Activated B cell treated with CpG ODN at 0.5 μM for 24 hours (primary cell): ENCODE results near the gene PPIL3. TPM values are rescaled to one million over a fixed set of nuclear protein-coding genes. Genes with fewer than 3 reads are reported as not detected.

Experiments
- ATAC-seq: fragments of 200-7000 bp; cut with Tn5 transposase; one replicate; pipeline ENCODE4 v1.10.0; 2021; ENCODE audit warnings: low read depth, mild to moderate bottlenecking, moderate library complexity
- CTCF ChIA-PET: fragments of 350-600 bp; sonication (Branson Sonifier 250); formaldehyde crosslinking; loops from one replicate; lab custom pipeline; 2021; ENCODE audit warnings: antibody characterized with exemption; lab: Charles Lee
- POLR2A ChIA-PET: fragments of 350-600 bp; sonication (Branson Sonifier 250); formaldehyde crosslinking; loops from one replicate; lab custom pipeline; 2021; ENCODE audit warnings: antibody characterized with exemption; lab: Charles Lee
- DNase-seq: peaks from one replicate; pipeline ENCODE4 v3.0.0; 2022
- H3K27ac Mint-ChIP-seq: one replicate; pipeline ENCODE4 v1.8.0; 2020; ENCODE audit warnings: mixed read lengths
- H3K27me3 Mint-ChIP-seq: one replicate; pipeline ENCODE4 v1.8.0; 2021; ENCODE audit warnings: mixed read lengths
- H3K36me3 Mint-ChIP-seq: one replicate; pipeline ENCODE4 v1.8.0; 2021; ENCODE audit warnings: low read depth, mixed read lengths
- H3K4me1 Mint-ChIP-seq: one replicate; pipeline ENCODE4 v1.8.0; 2021; ENCODE audit warnings: mixed read lengths
- H3K4me3 Mint-ChIP-seq: one replicate; pipeline ENCODE4 v1.8.0; 2020; ENCODE audit warnings: mild to moderate bottlenecking, mixed read lengths
- H3K9me3 Mint-ChIP-seq: one replicate; pipeline ENCODE4 v1.8.0; 2020; ENCODE audit warnings: mixed read lengths
- CTCF ChIP-seq: fragments of 200-600 bp; IDR thresholded peaks from one replicate; pipeline ENCODE4 v1.8.0; 2022; ENCODE audit warnings: antibody characterized with exemption, mild to moderate bottlenecking
- intact Hi-C: fragments of 100-400 bp; cut with micrococcal nuclease; formaldehyde crosslinking; loops from one replicate; pipeline ENCODE4 v1.15.1; 2024
- total RNA-seq: library from RNA; stranded (reverse); gene quantifications from 2 replicates; pipeline ENCODE4 v1.2.3, GENCODE V29; 2022

PPIL3 gene
- 43.5 and 52.5 TPM in 2 replicates for total RNA-seq

- CTCF ChIA-PET = interaction anchor here (1.0 to 2.9 kb wide), 6 partner anchors 16 to 343 kb away, joined by 3 to 9 read pairs (median 6); partner anchors contain the start of gene CLK1
- Mint-ChIP-seq H3K36me3 (peaks cover 50% of the 10 kb centered on the region), H3K27me3 (no peaks in the 10 kb centered on the region), H3K4me1 (peaks cover 40% of the 10 kb centered on the region), H3K4me3 (peak within 1 kb of the TSS; percentile 99), H3K9me3 (no peaks in the 10 kb centered on the region), H3K27ac (peak within 1 kb of the TSS; percentile 100)
- peak; percentile 90 for DNase-seq
- ATAC-seq = peak; percentile 80
- intact Hi-C loops = loop anchor here (1.0 to 5.0 kb wide), 14 partner anchors 12 to 1376 kb away; partner anchors contain the start of genes ALS2, BZW1, CASP10 and CLK1
- POLR2A ChIA-PET = interaction anchor here (0.5 to 2.4 kb wide), 23 partner anchors 9 to 892 kb away, joined by 3 to 117 read pairs (median 4); partner anchors contain the start of genes ALS2, BZW1, CASP10 and CASP8
- no peak for TF ChIP-seq CTCF
Measured at GRCh38 chr2:200888704-200889625, at the start of gene PPIL3, which contains the start of gene NIF3L1. PPIL3 (minus strand) TSS chr2:200889077; CDS start chr2:200887615, 1,462 bp downstream. NIF3L1 (plus strand) TSS chr2:200889371; CDS start chr2:200891944, 2,573 bp downstream.

- no peaks in the 10 kb centered on the region for H3K27me3 Mint-ChIP-seq
- TF ChIP-seq CTCF = no peak
- ChIA-PET POLR2A (no interaction called here), CTCF (no interaction called here)
- H3K9me3 Mint-ChIP-seq = no peaks in the 10 kb centered on the region
- intact Hi-C loops = no loop called here
- ATAC-seq (no peak), DNase-seq (no peak)
- no peaks in the 10 kb centered on the region for H3K4me1 Mint-ChIP-seq
- peaks cover 60% of the 10 kb centered on the region for H3K36me3 Mint-ChIP-seq
- no peak overlapping the region for H3K27ac Mint-ChIP-seq
- H3K4me3 Mint-ChIP-seq = no peak overlapping the region
Measured at GRCh38 chr2:200930947-200931626, 42.2 kb upstream of the PPIL3 start.

- Mint-ChIP-seq H3K27ac (no peak overlapping the region), H3K9me3 (no peaks in the 10 kb centered on the region), H3K36me3 (peaks cover 56% of the 10 kb centered on the region), H3K4me1 (no peaks in the 10 kb centered on the region), H3K4me3 (no peak overlapping the region), H3K27me3 (no peaks in the 10 kb centered on the region)
- POLR2A ChIA-PET = interaction anchor here (0.6 kb wide), 2 partner anchors 204 to 283 kb away, joined by 3 to 4 read pairs; no protein-coding TSS in a partner anchor
- intact Hi-C loops = no loop called here
- DNase-seq (no peak), ATAC-seq (no peak)
- no peak for TF ChIP-seq CTCF
- CTCF ChIA-PET = no interaction called here
Measured at GRCh38 chr2:200929334-200930249, 40.7 kb upstream of the PPIL3 start.

- H3K4me1 Mint-ChIP-seq = no peaks in the 10 kb centered on the region
- H3K9me3 Mint-ChIP-seq = no peaks in the 10 kb centered on the region
- intact Hi-C loops = no loop called here
- peaks cover 67% of the 10 kb centered on the region for H3K36me3 Mint-ChIP-seq
- ChIA-PET CTCF (interaction anchor here (1.6 kb wide), 1 partner anchor 17 kb away, joined by 3 read pairs; no protein-coding TSS in a partner anchor), POLR2A (no interaction called here)
- H3K4me3 Mint-ChIP-seq = no peak overlapping the region
- TF ChIP-seq CTCF = no peak
- ATAC-seq (no peak), DNase-seq (no peak)
- no peak overlapping the region for H3K27ac Mint-ChIP-seq
- H3K27me3 Mint-ChIP-seq = no peaks in the 10 kb centered on the region
Measured at GRCh38 chr2:200922439-200922838, 33.6 kb upstream of the PPIL3 start.
